ENCODE results near the gene SLC15A2.
"Not testable (repeated sequence)": the region's sequence is repeated elsewhere in the genome, so short reads cannot be mapped to it uniquely, and the experiment has no call there.

SLC15A2 gene

GRCh38 chr3:121894301-121894990 lies at the start of gene SLC15A2:
Gene SLC15A2 (plus strand): TSS chr3:121894401. CDS start chr3:121894477, 76 bp downstream.
- no peak for DNase-seq

GRCh38 chr3:121844892-121845291 lies 49.3 kb upstream of the SLC15A2 start:
- DNase-seq: no peak

- DNase-seq: no peak
Measured at GRCh38 chr3:121852256-121852655, 41.9 kb upstream of the SLC15A2 start.

- no peak for DNase-seq
Measured at GRCh38 chr3:121855555-121855954, 38.6 kb upstream of the SLC15A2 start.

GRCh38 chr3:121857778-121858177 lies 36.4 kb upstream of the SLC15A2 start:
- not testable (repeated sequence) for DNase-seq

- DNase-seq: not testable (repeated sequence)
Measured at GRCh38 chr3:121863247-121863646, 31.0 kb upstream of the SLC15A2 start.

- DNase-seq: no peak
Measured at GRCh38 chr3:121863801-121864200, 30.4 kb upstream of the SLC15A2 start.

GRCh38 chr3:121869736-121870135 lies 24.5 kb upstream of the SLC15A2 start:
- DNase-seq: no peak

GRCh38 chr3:121870717-121871116 lies 23.5 kb upstream of the SLC15A2 start:
- no peak for DNase-seq

- no peak for DNase-seq
Measured at GRCh38 chr3:121871430-121871829, 22.8 kb upstream of the SLC15A2 start.

GRCh38 chr3:121878411-121878810 lies 15.8 kb upstream of the SLC15A2 start:
- DNase-seq: no peak

- no peak for DNase-seq
Measured at GRCh38 chr3:121883507-121883906, 10.7 kb upstream of the SLC15A2 start.

- no peak for DNase-seq
Measured at GRCh38 chr3:121885386-121885785, 8.8 kb upstream of the SLC15A2 start.

GRCh38 chr3:121895121-121895520 lies 920 bp downstream of the SLC15A2 start:
- no peak for DNase-seq

GRCh38 chr3:121895736-121896135 lies 1.5 kb downstream of the SLC15A2 start:
- no peak for DNase-seq

GRCh38 chr3:121896823-121897222 lies 2.6 kb downstream of the SLC15A2 start:
- DNase-seq: no peak

GRCh38 chr3:121897296-121897695 lies 3.1 kb downstream of the SLC15A2 start:
- DNase-seq: no peak

- DNase-seq: no peak
Measured at GRCh38 chr3:121913305-121913990, 19.2 kb downstream of the SLC15A2 start.

GRCh38 chr3:121914081-121914998 lies 20.1 kb downstream of the SLC15A2 start:
- no peak for DNase-seq

- DNase-seq: no peak
Measured at GRCh38 chr3:121916189-121916588, 22.0 kb downstream of the SLC15A2 start.

- DNase-seq: no peak
Measured at GRCh38 chr3:121918779-121919483, 24.7 kb downstream of the SLC15A2 start.

GRCh38 chr3:121924734-121925133 lies 30.5 kb downstream of the SLC15A2 start:
- DNase-seq: no peak

GRCh38 chr3:121926380-121926779 lies 32.2 kb downstream of the SLC15A2 start:
- no peak for DNase-seq

All from activated CD4-positive, CD25-positive, alpha-beta regulatory T cell treated with anti-CD3 and anti-CD28 coated beads, Interleukin-2, amount 50 U/mL, for 72 hours (primary cell).